ENCODE measurements around the gene PCSK7. TPM values are rescaled to one million over a fixed set of nuclear protein-coding genes. Genes with fewer than 3 reads are reported as not detected.

The PCSK7 gene
- total and polyA plus RNA-seq, 10 of the 15 experiments (the other 5 are each of a cell fraction or from before 2014, with no cell fraction given) = 5.5 to 81.5 (median 51.6) TPM

DNA sequence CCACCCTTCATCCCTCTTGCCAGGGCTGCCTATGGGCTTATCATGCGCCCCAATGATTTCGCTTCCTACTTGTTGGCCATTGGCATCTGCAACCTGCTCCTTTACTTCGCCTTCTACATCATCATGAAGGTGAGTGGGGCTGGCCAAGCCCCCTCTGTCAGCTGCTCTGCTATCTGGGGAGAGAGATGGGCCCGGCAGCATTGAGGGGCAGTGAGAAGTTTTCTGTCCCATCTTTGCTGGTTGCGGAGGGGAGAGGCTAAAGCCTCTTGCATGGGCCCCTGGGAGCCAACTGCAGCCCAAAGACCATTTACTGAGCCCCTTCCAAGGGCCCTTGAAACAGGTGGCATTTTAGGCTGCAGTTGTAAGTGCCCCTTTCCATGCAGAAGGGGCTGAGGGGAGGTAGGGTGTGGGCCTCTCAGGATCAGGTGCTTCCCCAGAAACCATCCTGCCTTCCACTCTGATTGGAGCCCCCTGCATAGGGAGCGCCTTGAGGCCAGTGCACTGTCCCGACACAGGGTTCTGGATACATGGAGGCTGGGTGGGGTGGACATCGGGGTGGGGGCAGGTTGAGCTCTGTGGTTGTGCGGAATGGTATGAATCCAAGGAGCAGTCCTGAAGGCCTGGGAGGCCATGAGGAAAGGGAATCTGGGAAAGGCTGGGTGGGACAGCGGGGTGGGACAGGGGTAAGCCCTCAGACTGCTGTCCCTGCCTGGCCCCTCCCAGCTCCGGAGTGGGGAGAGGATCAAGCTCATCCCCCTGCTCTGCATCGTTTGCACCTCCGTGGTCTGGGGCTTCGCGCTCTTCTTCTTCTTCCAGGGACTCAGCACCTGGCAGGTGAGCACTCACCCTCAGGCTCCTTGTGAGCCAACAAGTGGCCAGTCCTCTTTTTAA, 38.5 kb downstream of the PCSK7 start:
- POLR2A ChIA-PET = interaction anchor here (0.6 kb wide), 1 partner anchor 458 kb away, joined by 3 read pairs; no protein-coding TSS in a partner anchor
- RAD21 ChIA-PET (ENCODE audit: unreplicated experiment) = interaction anchor here (1.1 kb wide), 1 partner anchor 12 kb away, joined by 3 read pairs; no protein-coding TSS in a partner anchor
- TF ChIP-seq FOXK2 (IDR thresholded peaks at IDR 0.05) (no peak), CEBPB (IDR thresholded peaks at IDR 0.05; ENCODE audit: borderline replicate concordance in 1 of 2, low read depth in 2 of 2, low read length in 2 of 2) (no peak), PAX5 (IDR thresholded peaks at IDR 0.05; ENCODE audit: borderline replicate concordance, low read depth, low read length) (no peak), BCL11A (IDR thresholded peaks at IDR 0.05; ENCODE audit: low read depth, low read length) (no peak), EZH2 (IDR thresholded peaks at IDR 0.05; ENCODE audit: borderline replicate concordance, control insufficient read depth, low read depth, low read length) (no peak), STAT3 (IDR thresholded peaks at IDR 0.05; ENCODE audit: low read depth, low read length) (no peak), ZNF622 (IDR thresholded peaks at IDR 0.05) (no peak), BRCA1 (IDR thresholded peaks at IDR 0.05; ENCODE audit: low read depth, low read length) (no peak)
- TF ChIP-seq, protein P1, sequence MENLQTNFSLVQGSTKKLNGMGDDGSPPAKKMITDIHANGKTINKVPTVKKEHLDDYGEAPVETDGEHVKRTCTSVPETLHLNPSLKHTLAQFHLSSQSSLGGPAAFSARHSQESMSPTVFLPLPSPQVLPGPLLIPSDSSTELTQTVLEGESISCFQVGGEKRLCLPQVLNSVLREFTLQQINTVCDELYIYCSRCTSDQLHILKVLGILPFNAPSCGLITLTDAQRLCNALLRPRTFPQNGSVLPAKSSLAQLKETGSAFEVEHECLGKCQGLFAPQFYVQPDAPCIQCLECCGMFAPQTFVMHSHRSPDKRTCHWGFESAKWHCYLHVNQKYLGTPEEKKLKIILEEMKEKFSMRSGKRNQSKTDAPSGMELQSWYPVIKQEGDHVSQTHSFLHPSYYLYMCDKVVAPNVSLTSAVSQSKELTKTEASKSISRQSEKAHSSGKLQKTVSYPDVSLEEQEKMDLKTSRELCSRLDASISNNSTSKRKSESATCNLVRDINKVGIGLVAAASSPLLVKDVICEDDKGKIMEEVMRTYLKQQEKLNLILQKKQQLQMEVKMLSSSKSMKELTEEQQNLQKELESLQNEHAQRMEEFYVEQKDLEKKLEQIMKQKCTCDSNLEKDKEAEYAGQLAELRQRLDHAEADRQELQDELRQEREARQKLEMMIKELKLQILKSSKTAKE (IDR thresholded peaks at IDR 0.05; ENCODE audit: low read depth, poor library complexity, severe bottlenecking) = no peak
- TF ChIP-seq, protein P2, sequence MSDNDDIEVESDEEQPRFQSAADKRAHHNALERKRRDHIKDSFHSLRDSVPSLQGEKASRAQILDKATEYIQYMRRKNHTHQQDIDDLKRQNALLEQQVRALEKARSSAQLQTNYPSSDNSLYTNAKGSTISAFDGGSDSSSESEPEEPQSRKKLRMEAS (IDR thresholded peaks at IDR 0.05; ENCODE audit: low read depth, low read length) = no peak
- TF ChIP-seq, protein P3, sequence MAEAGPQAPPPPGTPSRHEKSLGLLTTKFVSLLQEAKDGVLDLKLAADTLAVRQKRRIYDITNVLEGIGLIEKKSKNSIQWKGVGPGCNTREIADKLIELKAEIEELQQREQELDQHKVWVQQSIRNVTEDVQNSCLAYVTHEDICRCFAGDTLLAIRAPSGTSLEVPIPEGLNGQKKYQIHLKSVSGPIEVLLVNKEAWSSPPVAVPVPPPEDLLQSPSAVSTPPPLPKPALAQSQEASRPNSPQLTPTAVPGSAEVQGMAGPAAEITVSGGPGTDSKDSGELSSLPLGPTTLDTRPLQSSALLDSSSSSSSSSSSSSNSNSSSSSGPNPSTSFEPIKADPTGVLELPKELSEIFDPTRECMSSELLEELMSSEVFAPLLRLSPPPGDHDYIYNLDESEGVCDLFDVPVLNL (IDR thresholded peaks at IDR 0.05; ENCODE audit: low read depth, low read length) = no peak
- TF ChIP-seq, protein P4, sequence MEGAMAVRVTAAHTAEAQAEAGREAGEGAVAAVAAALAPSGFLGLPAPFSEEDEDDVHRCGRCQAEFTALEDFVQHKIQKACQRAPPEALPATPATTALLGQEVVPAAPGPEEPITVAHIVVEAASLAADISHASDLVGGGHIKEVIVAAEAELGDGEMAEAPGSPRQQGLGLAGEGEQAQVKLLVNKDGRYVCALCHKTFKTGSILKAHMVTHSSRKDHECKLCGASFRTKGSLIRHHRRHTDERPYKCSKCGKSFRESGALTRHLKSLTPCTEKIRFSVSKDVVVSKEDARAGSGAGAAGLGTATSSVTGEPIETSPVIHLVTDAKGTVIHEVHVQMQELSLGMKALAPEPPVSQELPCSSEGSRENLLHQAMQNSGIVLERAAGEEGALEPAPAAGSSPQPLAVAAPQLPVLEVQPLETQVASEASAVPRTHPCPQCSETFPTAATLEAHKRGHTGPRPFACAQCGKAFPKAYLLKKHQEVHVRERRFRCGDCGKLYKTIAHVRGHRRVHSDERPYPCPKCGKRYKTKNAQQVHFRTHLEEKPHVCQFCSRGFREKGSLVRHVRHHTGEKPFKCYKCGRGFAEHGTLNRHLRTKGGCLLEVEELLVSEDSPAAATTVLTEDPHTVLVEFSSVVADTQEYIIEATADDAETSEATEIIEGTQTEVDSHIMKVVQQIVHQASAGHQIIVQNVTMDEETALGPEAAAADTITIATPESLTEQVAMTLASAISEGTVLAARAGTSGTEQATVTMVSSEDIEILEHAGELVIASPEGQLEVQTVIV (IDR thresholded peaks at IDR 0.05; ENCODE audit: borderline replicate concordance, partially characterized antibody) = no peak
- TF ChIP-seq, protein P5, sequence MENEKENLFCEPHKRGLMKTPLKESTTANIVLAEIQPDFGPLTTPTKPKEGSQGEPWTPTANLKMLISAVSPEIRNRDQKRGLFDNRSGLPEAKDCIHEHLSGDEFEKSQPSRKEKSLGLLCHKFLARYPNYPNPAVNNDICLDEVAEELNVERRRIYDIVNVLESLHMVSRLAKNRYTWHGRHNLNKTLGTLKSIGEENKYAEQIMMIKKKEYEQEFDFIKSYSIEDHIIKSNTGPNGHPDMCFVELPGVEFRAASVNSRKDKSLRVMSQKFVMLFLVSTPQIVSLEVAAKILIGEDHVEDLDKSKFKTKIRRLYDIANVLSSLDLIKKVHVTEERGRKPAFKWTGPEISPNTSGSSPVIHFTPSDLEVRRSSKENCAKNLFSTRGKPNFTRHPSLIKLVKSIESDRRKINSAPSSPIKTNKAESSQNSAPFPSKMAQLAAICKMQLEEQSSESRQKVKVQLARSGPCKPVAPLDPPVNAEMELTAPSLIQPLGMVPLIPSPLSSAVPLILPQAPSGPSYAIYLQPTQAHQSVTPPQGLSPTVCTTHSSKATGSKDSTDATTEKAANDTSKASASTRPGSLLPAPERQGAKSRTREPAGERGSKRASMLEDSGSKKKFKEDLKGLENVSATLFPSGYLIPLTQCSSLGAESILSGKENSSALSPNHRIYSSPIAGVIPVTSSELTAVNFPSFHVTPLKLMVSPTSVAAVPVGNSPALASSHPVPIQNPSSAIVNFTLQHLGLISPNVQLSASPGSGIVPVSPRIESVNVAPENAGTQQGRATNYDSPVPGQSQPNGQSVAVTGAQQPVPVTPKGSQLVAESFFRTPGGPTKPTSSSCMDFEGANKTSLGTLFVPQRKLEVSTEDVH (IDR thresholded peaks at IDR 0.05; ENCODE audit: low read depth, partially characterized antibody) = no peak
- FAIRE-seq (no peak), ATAC-seq (no peak), DNase-seq (ENCODE audit: low read depth, low spot score) (no peak)
- H4K20me1 ChIP-seq (ENCODE audit: control insufficient read depth, insufficient read depth) = no peaks in the 10 kb centered on the region
- H3K27me3 ChIP-seq (replicated peaks in 1 of 2; ENCODE audit: control insufficient read depth in 2 of 2, insufficient read depth in 2 of 2, low read length in 1 of 2) = no peaks in the 10 kb centered on the region
- peaks cover 3 to 7% of the 10 kb centered on the region in 2 experiments; a peak in 3 of 4 replicates for H3K36me3 ChIP-seq (ENCODE audit: control insufficient read depth in 2 of 2, insufficient read depth in 2 of 2, low read length in 1 of 2)
- intact Hi-C loops (cut with micrococcal nuclease; ENCODE audit: unreplicated experiment) (no loop called here), in situ Hi-C loops (cut with MboI) (no loop called here)
- no peaks in the 10 kb centered on the region for H3K9me3 ChIP-seq (replicated peaks; ENCODE audit: control insufficient read depth, insufficient read depth, low read length)
- H3K9ac ChIP-seq (ENCODE audit: control insufficient read depth, insufficient read depth, low read length) = no peak overlapping the region
- WGBS (ENCODE audit: insufficient coverage, insufficient replicate concordance, low lambda C conversion rate, missing lambda C conversion rate) = 98% methylated on average over 14 of the region's 15 CpGs
- H2AFZ ChIP-seq (ENCODE audit: control insufficient read depth, low read depth, low read length) = no peak overlapping the region
- H3K79me2 ChIP-seq (ENCODE audit: control insufficient read depth, insufficient read depth, low read length) = no peaks in the 10 kb centered on the region
- no TSS peak for BruUV-seq (replicated peaks)
- peaks cover 19% of the 10 kb centered on the region for H3K4me1 ChIP-seq (ENCODE audit: control insufficient read depth, insufficient read depth, low read length)
- SMC1A ChIA-PET (ENCODE audit: uncharacterized antibody, unreplicated experiment) = no interaction called here
- H3K4me3 ChIP-seq = no peak overlapping the region
- no peak overlapping the region for H3K4me2 ChIP-seq (ENCODE audit: control insufficient read depth, insufficient read depth)
- CTCF ChIA-PET = interaction anchor here (3.0 to 4.0 kb wide), 2 partner anchors 12 to 34 kb away, joined by 16 to 18 read pairs; no protein-coding TSS in a partner anchor
- H3K27ac ChIP-seq (ENCODE audit: control insufficient read depth, insufficient read depth) = no peak overlapping the region

Measured in GM12878 (cell line).